WERI-Rb-1 (cell line): ENCODE results near the gene FAM199X.
"Not testable (repeated sequence)": the region's sequence is repeated elsewhere in the genome, so short reads cannot be mapped to it uniquely, and the experiment has no call there.

Experiments used
- DNase-seq: peaks from one replicate; pipeline ENCODE4 v3.0.0-alpha.2; 2020
- H3K27ac ChIP-seq: fragments of 250-450 bp; sonication (Bioruptor Pico); 2 replicates; pipeline ENCODE4 v1.5.1; 2020; ENCODE audit warnings: mild to moderate bottlenecking, moderate library complexity
- H3K27me3 ChIP-seq: fragments of 250-450 bp; sonication (Bioruptor Pico); 2 replicates; pipeline ENCODE4 v1.5.1; 2021; ENCODE audit warnings: mild to moderate bottlenecking, low read depth, moderate library complexity; ENCODE audit not compliant: insufficient read depth, severe bottlenecking
- H3K36me3 ChIP-seq: fragments of 250-450 bp; sonication (Bioruptor Pico); 2 replicates; pipeline ENCODE4 v1.5.1; 2020; ENCODE audit warnings: mild to moderate bottlenecking, moderate library complexity
- H3K4me3 ChIP-seq: 2 replicates; pipeline ENCODE4 v1.5.1; 2011; ENCODE audit warnings: low read depth, mild to moderate bottlenecking, control low read depth, low read length
- H3K9me3 ChIP-seq: fragments of 250-450 bp; sonication (Bioruptor Pico); 2 replicates; pipeline ENCODE4 v1.5.1; 2021; ENCODE audit warnings: mild to moderate bottlenecking, moderate library complexity; ENCODE audit not compliant: severe bottlenecking
- TF ChIP-seq, protein P1 (sequence below): IDR thresholded peaks from 2 replicates; pipeline ENCODE4 v1.5.1; 2011; ENCODE audit warnings: low read depth, mild to moderate bottlenecking, control low read depth, inconsistent platforms, low read length

Gene FAM199X

DNA sequence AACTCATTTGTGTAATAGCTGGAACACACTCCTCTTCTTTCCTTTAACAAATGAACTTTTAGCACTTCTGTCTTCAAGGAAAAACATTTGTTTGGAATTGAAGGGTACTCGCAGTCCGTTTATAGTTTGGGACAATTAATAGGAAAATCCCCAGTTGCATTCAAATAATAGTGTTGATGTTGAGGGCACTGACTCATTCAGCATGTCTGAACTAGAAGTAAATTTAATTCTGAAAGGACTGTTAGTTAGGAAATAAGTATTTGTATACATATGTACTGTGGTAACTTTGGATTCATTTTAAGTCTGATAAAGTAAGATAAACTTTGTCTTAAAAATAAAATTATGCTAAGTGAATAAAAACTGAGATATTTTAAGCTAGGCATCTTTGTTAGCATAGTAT is 27.2 kb downstream of the FAM199X start:
- H3K36me3 ChIP-seq, result peaks cover 6% of the 10 kb centered on the region
- TF ChIP-seq, protein P1, sequence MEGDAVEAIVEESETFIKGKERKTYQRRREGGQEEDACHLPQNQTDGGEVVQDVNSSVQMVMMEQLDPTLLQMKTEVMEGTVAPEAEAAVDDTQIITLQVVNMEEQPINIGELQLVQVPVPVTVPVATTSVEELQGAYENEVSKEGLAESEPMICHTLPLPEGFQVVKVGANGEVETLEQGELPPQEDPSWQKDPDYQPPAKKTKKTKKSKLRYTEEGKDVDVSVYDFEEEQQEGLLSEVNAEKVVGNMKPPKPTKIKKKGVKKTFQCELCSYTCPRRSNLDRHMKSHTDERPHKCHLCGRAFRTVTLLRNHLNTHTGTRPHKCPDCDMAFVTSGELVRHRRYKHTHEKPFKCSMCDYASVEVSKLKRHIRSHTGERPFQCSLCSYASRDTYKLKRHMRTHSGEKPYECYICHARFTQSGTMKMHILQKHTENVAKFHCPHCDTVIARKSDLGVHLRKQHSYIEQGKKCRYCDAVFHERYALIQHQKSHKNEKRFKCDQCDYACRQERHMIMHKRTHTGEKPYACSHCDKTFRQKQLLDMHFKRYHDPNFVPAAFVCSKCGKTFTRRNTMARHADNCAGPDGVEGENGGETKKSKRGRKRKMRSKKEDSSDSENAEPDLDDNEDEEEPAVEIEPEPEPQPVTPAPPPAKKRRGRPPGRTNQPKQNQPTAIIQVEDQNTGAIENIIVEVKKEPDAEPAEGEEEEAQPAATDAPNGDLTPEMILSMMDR, result no peak
- DNase-seq, result no peak

GRCh38 chrX:104195013-104195412 is 28.8 kb downstream of the FAM199X start:
- TF ChIP-seq, protein P1, result no peak
- no peak for DNase-seq
- Histone ChIP-seq H3K27ac (no peak overlapping the region), H3K4me3 (no peak overlapping the region), H3K36me3 (peaks cover 3% of the 10 kb centered on the region), H3K9me3 (no peaks in the 10 kb centered on the region), H3K27me3 (peaks cover 5% of the 10 kb centered on the region)

More for the DNA sequence above, 27.2 kb downstream of the FAM199X start:
- H3K9me3 ChIP-seq, result no peaks in the 10 kb centered on the region
- no peak overlapping the region for H3K4me3 ChIP-seq
- H3K27me3 ChIP-seq, result peaks cover 5% of the 10 kb centered on the region
- no peak overlapping the region for H3K27ac ChIP-seq

- DNase-seq, result no peak
- H3K36me3 ChIP-seq, result no peaks in the 10 kb centered on the region; the same call in 1 of the 2 replicates
- H3K27me3 ChIP-seq, result peaks cover 5% of the 10 kb centered on the region
- TF ChIP-seq, protein P1, result peak; percentile 56
- no peak overlapping the region for H3K27ac ChIP-seq
- H3K9me3 ChIP-seq, result no peaks in the 10 kb centered on the region
- H3K4me3 ChIP-seq, result no peak overlapping the region
Observed at GRCh38 chrX:104195489-104196084, 29.3 kb downstream of the FAM199X start.

- Histone ChIP-seq H3K4me3 (no peak overlapping the region), H3K27ac (no peak overlapping the region), H3K9me3 (no peaks in the 10 kb centered on the region), H3K27me3 (peaks cover 19% of the 10 kb centered on the region), H3K36me3 (no peaks in the 10 kb centered on the region)
- no peak for DNase-seq
- TF ChIP-seq, protein P1, result no peak
Observed at GRCh38 chrX:104205548-104205947, 39.3 kb downstream of the FAM199X start.

- H3K27me3 ChIP-seq, result peaks cover 19% of the 10 kb centered on the region
- H3K9me3 ChIP-seq, result no peaks in the 10 kb centered on the region
- no peak overlapping the region for H3K27ac ChIP-seq
- no peak for DNase-seq
- TF ChIP-seq, protein P1, result no peak
- H3K36me3 ChIP-seq, result no peaks in the 10 kb centered on the region
- no peak overlapping the region for H3K4me3 ChIP-seq
Observed at GRCh38 chrX:104211187-104211586, 44.9 kb downstream of the FAM199X start.

DNA sequence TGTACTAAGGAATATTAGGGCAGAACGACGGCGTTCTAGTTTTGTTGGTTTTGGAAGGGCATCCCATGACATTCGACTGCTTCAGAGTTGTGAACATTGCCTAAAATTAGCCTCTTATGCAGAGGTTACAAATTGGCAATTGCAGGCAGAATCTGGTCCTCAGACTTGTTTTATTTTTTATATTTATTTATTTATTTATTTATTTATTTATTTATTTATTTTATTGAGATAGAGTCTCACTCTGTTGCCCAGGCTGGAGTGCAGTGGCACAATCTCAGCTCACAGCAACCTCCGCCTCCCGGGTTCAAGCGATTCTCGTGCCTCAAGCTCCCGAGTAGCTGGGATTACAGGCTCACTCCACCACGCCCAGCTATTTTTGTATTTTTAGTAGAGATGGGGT is 63.8 kb downstream of the FAM199X start:
- H3K9me3 ChIP-seq, H3K4me3 ChIP-seq, DNase-seq, H3K27ac ChIP-seq, H3K36me3 ChIP-seq: not testable (repeated sequence)
- peaks cover 33% of the 10 kb centered on the region for H3K27me3 ChIP-seq
